ENCODE results near the gene DPPA4.

- TF ChIP-seq EP300 (IDR thresholded peaks at IDR 0.05) = no peak
- TF ChIP-seq POLR2A (IDR thresholded peaks at IDR 0.05) = no peak
- TF ChIP-seq, protein P1, sequence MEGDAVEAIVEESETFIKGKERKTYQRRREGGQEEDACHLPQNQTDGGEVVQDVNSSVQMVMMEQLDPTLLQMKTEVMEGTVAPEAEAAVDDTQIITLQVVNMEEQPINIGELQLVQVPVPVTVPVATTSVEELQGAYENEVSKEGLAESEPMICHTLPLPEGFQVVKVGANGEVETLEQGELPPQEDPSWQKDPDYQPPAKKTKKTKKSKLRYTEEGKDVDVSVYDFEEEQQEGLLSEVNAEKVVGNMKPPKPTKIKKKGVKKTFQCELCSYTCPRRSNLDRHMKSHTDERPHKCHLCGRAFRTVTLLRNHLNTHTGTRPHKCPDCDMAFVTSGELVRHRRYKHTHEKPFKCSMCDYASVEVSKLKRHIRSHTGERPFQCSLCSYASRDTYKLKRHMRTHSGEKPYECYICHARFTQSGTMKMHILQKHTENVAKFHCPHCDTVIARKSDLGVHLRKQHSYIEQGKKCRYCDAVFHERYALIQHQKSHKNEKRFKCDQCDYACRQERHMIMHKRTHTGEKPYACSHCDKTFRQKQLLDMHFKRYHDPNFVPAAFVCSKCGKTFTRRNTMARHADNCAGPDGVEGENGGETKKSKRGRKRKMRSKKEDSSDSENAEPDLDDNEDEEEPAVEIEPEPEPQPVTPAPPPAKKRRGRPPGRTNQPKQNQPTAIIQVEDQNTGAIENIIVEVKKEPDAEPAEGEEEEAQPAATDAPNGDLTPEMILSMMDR (IDR thresholded peaks at IDR 0.05) = no peak
- no peak for TF ChIP-seq POLR2AphosphoS5 (IDR thresholded peaks at IDR 0.05)
These were observed 2.6 kb upstream of the DPPA4 start for GRCh38 chr3:109339714-109340648.
